ENCODE data around the gene FAM227B. TPM values are rescaled to one million over a fixed set of nuclear protein-coding genes. Genes with fewer than 3 reads are reported as not detected.
A peak's percentile ranks its signal among the peaks of the same experiment; 100 is the strongest.

The FAM227B gene
- total and polyA plus RNA-seq, 2 of the 13 experiments (the other 11 are each of a cell fraction or from before 2014, with no cell fraction given): 1.9 to 2.6 TPM

DNA sequence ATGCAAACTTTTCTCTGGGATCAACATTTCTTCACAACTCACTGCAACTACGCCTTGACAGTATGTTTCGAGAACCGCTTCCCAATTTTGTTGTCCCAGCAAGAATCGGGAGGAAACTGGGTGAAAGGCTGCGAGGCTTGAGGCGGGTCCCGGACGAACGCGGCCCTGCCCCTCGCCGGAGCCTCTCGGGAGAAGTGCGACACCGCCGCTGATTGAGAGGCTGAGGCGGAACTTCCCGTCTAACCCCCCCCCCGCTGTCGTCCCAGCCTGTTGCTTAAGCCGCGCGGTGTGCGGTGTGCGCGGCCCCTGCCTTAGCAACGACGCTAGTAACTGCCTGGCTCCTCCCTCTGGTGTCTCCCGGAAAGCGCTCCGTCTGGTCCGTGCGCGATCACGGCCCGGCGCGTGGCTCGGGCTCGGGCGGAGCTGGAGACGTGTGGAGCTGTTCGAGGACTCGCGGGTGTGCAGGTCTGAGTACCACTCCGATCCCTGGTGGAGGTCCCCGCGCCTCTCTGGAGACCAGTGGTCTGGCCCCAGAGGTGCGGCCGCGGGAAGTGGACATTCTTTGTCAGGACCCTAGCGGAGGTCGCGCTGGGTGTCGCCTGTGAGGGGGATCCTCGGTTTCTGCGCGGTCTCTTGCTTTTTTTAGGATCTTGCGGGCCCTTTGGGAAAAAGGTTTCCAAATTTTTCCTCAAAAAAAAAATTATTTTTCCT, at the start of gene FAM227B, which contains the start of gene DTWD1 (continued):
- TF ChIP-seq KLF11 (CRISPR knock-in tag; IDR thresholded peaks at IDR 0.05) (peak; percentile 78; the same call in 1 of the 2 replicates), ZNF605 (CRISPR knock-in tag; IDR thresholded peaks at IDR 0.05) (peak; percentile 95), POLR2AphosphoS2 (IDR thresholded peaks at IDR 0.05; ENCODE audit: low read depth, low read length) (no peak), ZFP41 (CRISPR knock-in tag; IDR thresholded peaks at IDR 0.05; ENCODE audit: borderline replicate concordance) (peak; percentile 77; the same call in 1 of the 2 replicates), ZNF879 (CRISPR knock-in tag; IDR thresholded peaks at IDR 0.05) (peak; percentile 93), ZNF556 (CRISPR knock-in tag; IDR thresholded peaks at IDR 0.05; ENCODE audit: borderline replicate concordance) (peak; percentile 99), ZNF841 (CRISPR knock-in tag; IDR thresholded peaks at IDR 0.05; ENCODE audit: borderline replicate concordance) (no peak), NFATC3 (CRISPR knock-in tag; IDR thresholded peaks at IDR 0.05) (peak; percentile 95), KDM5B (CRISPR knock-in tag; IDR thresholded peaks at IDR 0.05; ENCODE audit: borderline replicate concordance) (peak; percentile 97), CEBPB (IDR thresholded peaks at IDR 0.05; ENCODE audit: borderline replicate concordance, low read depth, low read length) (peak; percentile 95), ZNF510 (CRISPR knock-in tag; IDR thresholded peaks at IDR 0.05; ENCODE audit: low read depth) (peak; percentile 73; the same call in 1 of the 2 replicates), XRCC5 (optimal IDR thresholded peaks at IDR 0.05; ENCODE audit: low read length) (peak; percentile 99), FOXO1 (CRISPR knock-in tag; IDR thresholded peaks at IDR 0.05) (peak; percentile 93), ZFY (CRISPR knock-in tag; IDR thresholded peaks at IDR 0.05) (peak; percentile 90)
- TF ChIP-seq, protein P1, sequence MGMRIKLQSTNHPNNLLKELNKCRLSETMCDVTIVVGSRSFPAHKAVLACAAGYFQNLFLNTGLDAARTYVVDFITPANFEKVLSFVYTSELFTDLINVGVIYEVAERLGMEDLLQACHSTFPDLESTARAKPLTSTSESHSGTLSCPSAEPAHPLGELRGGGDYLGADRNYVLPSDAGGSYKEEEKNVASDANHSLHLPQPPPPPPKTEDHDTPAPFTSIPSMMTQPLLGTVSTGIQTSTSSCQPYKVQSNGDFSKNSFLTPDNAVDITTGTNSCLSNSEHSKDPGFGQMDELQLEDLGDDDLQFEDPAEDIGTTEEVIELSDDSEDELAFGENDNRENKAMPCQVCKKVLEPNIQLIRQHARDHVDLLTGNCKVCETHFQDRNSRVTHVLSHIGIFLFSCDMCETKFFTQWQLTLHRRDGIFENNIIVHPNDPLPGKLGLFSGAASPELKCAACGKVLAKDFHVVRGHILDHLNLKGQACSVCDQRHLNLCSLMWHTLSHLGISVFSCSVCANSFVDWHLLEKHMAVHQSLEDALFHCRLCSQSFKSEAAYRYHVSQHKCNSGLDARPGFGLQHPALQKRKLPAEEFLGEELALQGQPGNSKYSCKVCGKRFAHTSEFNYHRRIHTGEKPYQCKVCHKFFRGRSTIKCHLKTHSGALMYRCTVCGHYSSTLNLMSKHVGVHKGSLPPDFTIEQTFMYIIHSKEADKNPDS (CRISPR knock-in tag; IDR thresholded peaks at IDR 0.05): peak; percentile 78; the same call in 1 of the 2 replicates
- TF ChIP-seq, protein P2, sequence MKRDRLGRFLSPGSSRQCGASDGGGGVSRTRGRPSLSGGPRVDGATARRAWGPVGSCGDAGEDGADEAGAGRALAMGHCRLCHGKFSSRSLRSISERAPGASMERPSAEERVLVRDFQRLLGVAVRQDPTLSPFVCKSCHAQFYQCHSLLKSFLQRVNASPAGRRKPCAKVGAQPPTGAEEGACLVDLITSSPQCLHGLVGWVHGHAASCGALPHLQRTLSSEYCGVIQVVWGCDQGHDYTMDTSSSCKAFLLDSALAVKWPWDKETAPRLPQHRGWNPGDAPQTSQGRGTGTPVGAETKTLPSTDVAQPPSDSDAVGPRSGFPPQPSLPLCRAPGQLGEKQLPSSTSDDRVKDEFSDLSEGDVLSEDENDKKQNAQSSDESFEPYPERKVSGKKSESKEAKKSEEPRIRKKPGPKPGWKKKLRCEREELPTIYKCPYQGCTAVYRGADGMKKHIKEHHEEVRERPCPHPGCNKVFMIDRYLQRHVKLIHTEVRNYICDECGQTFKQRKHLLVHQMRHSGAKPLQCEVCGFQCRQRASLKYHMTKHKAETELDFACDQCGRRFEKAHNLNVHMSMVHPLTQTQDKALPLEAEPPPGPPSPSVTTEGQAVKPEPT (CRISPR knock-in tag; IDR thresholded peaks at IDR 0.05; ENCODE audit: low read depth): peak; percentile 93
- TF ChIP-seq, protein P3, sequence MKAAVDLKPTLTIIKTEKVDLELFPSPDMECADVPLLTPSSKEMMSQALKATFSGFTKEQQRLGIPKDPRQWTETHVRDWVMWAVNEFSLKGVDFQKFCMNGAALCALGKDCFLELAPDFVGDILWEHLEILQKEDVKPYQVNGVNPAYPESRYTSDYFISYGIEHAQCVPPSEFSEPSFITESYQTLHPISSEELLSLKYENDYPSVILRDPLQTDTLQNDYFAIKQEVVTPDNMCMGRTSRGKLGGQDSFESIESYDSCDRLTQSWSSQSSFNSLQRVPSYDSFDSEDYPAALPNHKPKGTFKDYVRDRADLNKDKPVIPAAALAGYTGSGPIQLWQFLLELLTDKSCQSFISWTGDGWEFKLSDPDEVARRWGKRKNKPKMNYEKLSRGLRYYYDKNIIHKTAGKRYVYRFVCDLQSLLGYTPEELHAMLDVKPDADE (CRISPR knock-in tag; IDR thresholded peaks at IDR 0.05): peak; percentile 61; the same call in 1 of the 2 replicates
- TF ChIP-seq, protein P4, sequence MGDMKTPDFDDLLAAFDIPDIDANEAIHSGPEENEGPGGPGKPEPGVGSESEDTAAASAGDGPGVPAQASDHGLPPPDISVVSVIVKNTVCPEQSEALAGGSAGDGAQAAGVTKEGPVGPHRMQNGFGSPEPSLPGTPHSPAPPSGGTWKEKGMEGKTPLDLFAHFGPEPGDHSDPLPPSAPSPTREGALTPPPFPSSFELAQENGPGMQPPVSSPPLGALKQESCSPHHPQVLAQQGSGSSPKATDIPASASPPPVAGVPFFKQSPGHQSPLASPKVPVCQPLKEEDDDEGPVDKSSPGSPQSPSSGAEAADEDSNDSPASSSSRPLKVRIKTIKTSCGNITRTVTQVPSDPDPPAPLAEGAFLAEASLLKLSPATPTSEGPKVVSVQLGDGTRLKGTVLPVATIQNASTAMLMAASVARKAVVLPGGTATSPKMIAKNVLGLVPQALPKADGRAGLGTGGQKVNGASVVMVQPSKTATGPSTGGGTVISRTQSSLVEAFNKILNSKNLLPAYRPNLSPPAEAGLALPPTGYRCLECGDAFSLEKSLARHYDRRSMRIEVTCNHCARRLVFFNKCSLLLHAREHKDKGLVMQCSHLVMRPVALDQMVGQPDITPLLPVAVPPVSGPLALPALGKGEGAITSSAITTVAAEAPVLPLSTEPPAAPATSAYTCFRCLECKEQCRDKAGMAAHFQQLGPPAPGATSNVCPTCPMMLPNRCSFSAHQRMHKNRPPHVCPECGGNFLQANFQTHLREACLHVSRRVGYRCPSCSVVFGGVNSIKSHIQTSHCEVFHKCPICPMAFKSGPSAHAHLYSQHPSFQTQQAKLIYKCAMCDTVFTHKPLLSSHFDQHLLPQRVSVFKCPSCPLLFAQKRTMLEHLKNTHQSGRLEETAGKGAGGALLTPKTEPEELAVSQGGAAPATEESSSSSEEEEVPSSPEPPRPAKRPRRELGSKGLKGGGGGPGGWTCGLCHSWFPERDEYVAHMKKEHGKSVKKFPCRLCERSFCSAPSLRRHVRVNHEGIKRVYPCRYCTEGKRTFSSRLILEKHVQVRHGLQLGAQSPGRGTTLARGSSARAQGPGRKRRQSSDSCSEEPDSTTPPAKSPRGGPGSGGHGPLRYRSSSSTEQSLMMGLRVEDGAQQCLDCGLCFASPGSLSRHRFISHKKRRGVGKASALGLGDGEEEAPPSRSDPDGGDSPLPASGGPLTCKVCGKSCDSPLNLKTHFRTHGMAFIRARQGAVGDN (CRISPR knock-in tag; IDR thresholded peaks at IDR 0.05): peak; percentile 98
- TF ChIP-seq, protein P5, sequence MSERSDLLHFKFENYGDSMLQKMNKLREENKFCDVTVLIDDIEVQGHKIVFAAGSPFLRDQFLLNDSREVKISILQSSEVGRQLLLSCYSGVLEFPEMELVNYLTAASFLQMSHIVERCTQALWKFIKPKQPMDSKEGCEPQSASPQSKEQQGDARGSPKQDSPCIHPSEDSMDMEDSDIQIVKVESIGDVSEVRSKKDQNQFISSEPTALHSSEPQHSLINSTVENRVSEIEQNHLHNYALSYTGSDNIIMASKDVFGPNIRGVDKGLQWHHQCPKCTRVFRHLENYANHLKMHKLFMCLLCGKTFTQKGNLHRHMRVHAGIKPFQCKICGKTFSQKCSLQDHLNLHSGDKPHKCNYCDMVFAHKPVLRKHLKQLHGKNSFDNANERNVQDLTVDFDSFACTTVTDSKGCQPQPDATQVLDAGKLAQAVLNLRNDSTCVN (CRISPR knock-in tag; IDR thresholded peaks at IDR 0.05; ENCODE audit: borderline replicate concordance): peak; percentile 92

Measured in HepG2 (cell line).